Measurements from ENCODE around the gene CAB39L.

The CAB39L gene

DNA sequence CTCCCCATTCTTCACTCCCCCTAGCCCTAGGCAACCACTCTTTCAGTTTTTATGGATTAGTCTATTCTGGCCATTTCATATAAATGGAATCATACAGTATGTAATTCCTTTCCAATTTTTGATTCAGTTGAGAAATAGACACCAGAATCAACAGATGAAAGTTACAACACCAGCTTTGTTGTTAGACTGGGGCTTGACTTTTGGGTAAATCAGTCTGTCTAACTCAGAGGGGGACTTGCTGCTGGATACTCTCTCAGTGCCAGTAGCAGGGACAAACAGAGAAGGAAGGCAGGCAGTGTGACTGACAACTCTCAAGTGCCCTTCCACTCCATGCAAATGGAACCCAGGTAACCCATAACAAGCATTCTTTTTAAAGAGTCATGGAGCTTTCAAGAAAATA, 155.4 kb downstream of the CAB39L start:
- DNase-seq (ENCODE audit: low read depth in 2 of 2): no peak

DNA sequence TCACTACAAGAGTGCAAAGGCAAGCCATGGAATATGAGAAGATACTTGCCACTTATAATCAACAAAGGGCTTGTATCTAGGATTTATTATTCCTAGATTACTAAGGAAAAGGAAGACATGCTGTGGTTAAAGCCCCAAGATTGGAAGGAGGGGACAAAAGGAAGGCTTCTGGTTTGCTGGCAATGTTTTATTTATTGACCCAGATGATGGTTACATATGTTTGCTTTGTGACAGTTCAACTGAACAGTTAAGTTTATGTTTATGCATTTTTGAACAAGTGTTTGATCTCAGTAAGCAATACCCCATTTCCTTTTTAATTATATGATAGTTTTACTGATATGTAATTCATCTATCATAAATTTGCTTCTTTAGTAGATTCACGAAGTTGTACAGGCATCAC, 155.9 kb downstream of the CAB39L start:
- DNase-seq (ENCODE audit: low read depth in 2 of 2): no peak

DNA sequence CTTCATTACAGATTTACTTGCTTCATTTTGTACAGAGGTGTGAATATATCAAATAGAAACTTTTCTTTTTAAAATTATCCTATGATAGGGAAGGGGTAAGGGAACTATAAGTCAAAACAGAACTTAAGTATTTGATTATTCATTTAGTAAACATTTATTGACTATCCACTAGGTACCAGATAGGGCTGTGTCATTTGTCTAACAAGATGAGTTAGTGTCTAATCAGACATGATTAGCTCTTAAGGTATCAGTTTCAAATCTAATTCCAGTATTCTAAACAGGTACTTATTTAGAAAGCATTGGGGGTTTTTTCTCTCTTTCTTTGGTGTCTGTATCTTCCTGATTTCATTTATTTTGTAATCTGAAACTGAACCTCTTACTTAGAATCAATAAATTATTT, 164.0 kb downstream of the CAB39L start:
- no peak for DNase-seq (ENCODE audit: low read depth in 2 of 2)

DNA sequence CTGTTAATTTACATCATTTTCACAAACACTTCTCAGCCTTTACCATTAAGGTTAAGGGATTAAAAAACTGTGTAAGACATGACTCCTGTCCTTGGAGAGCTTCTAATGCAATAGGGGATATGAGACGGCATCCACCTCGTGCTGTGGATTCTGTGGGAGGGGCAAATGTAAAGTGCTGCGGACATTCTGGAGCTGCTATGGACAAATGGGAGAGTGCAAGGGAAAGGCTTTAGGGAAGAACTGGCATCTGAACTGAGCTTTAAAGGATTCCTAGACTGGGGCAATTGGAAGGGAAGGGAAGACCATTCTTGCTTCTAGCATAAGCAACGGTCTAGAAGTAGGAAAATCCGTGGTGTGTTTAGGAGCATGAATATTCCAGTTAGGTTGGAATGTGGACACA, 164.8 kb downstream of the CAB39L start:
- no peak for DNase-seq (ENCODE audit: low read depth in 2 of 2)

DNA sequence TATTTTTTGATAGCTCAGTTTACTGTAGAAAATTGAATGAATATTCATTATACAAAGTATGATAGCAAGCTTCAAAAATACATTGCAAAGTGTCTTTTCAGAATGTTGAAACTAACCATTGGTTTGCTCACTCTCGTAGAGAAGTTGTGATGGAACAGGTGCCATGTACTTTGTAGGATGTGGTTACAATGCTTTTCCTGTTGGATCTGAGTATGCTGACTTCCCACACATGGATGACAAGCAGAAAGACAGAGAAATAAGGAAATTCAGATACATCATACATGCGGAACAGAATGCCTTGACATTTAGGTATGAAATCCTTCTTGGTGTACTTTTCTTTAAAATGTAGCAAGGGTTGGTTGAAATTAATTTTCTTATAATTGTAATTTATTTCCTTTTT, 165.7 kb downstream of the CAB39L start:
- DNase-seq (ENCODE audit: low read depth in 2 of 2): no peak

DNA sequence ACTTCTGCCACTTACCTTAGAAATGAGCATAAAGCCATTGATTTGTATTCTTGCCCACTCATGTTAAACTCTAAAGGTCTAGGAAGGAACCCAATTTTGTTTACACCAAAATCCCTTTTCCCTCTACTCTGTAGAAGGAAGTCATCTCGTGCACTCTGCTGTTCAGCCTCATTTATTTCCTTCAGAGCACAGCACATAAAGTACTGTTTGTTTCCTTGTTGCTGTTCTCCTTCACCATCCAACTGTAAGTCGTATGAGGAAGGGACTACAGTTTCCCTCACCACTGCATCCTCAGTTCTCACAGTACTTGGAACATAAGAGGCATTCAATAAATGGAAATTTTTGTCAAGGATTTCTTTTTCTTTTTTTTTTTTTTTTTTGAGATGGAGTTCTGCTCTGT, 171.6 kb downstream of the CAB39L start:
- DNase-seq (ENCODE audit: low read depth in 2 of 2): no peak

DNA sequence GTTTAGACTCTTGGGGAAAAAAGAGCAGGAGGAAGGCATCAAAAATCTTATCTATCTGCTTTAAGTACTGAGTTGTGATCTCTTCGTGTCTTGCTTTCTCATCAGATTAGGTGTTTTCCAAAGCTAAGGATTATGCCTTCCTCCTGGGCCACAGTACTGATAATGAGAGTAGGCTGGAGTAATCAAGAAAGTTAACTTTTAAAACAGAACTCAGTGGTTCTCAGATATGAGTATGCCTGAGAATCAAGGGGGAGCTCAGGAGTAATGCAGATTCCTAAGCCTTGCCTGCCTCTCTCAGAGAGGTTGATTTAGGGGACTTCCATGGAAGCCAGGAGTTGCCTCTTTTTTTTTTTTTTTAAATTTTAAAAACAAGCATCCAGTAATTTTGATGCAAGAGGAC, 172.6 kb downstream of the CAB39L start:
- no peak for DNase-seq (ENCODE audit: low read depth in 2 of 2)

DNA sequence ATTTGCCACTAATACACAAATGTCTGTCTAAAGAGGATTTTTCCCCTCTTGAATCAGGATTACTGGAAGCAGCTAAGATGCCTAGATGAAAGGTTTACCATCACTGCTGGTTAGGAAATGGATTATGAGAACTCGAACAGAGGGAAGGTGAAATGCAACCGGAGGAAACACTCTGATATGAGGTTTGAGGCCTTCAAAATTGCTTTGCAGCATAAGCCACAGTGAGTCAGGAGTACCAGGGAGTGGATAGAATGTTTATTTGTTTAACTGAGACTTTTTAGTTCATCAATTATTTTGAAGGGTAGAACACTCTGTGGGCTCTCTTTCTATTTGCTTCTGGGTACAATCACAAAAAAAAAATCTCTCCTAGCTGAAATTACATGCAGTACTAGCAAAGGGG, 178.0 kb downstream of the CAB39L start:
- no peak for DNase-seq (ENCODE audit: low read depth in 2 of 2)

DNA sequence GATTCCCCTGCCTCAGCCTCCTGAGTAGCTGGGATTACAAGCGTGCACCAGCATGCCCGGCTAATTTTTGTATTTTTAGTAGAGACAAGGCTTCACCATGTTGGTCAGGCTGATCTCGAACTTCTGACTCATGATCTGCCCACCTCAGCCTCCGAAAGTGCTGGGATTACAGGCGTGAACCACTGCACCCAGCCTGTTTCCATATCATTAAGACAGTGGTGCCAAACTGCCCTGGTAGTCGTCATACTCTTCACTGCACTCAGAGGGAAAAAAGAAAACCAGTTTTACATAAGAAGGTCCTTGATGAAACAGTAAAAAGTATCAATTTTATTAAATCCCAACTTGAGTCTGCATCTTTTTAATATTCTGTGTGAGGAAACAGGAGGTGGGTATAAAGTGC, 181.2 kb downstream of the CAB39L start:
- no peak for DNase-seq (ENCODE audit: low read depth in 2 of 2)

DNA sequence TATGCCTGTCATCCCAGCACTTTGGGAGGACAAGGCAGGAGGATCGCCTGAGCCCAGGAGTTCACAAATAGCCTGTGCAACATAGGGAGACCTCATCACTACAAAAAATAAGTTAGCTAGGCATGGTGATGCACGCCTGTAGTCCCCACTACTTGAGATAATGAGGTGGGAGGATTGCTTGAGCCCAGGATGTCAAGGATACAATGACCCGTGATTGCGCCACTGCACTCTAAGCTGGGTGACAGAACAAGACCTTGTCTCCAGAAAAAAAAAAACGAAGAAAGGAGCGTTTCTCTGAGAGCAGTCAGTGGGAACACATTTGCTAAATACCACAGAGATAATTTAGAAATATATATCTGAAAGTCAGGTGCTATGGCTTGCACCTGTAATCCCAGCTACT, 184.3 kb downstream of the CAB39L start:
- no peak for DNase-seq (ENCODE audit: low read depth in 2 of 2)
